Neuronal stem cell (in vitro differentiated cells): Measurements from ENCODE around the gene PKNOX2.

Experiments used
- DNase-seq: peaks from one replicate; pipeline ENCODE4 v3.0.0-alpha.2; 2013; ENCODE audit warnings: low spot score
- H2AFZ ChIP-seq: one replicate; pipeline ENCODE4 v1.6.1; 2013; ENCODE audit warnings: mild to moderate bottlenecking, low read length, inconsistent platforms
- H2AK5ac ChIP-seq: 2 replicates; pipeline ENCODE4 v1.6.1; 2013; ENCODE audit warnings: low read depth, mild to moderate bottlenecking, inconsistent platforms, low read length, moderate library complexity, mixed read lengths
- H2BK120ac ChIP-seq: 2 replicates; pipeline ENCODE4 v1.6.1; 2013; ENCODE audit warnings: low read depth, mild to moderate bottlenecking, inconsistent platforms, low read length, moderate library complexity, mixed read lengths
- H2BK12ac ChIP-seq: one replicate; pipeline ENCODE4 v1.6.1; 2013; ENCODE audit warnings: low read length, inconsistent platforms
- H2BK15ac ChIP-seq: 2 replicates; pipeline ENCODE4 v1.6.1; 2013; ENCODE audit warnings: mild to moderate bottlenecking, low read length, inconsistent platforms, mixed read lengths
- H2BK5ac ChIP-seq: one replicate; pipeline ENCODE4 v1.6.1; 2013; ENCODE audit warnings: inconsistent platforms, mild to moderate bottlenecking, low read length, moderate library complexity
- H3K14ac ChIP-seq: one replicate; pipeline ENCODE4 v1.6.1; 2013; ENCODE audit warnings: low read length, inconsistent platforms
- H3K18ac ChIP-seq: 2 replicates; pipeline ENCODE4 v1.6.1; 2013; ENCODE audit warnings: low read length, inconsistent platforms
- H3K23ac ChIP-seq: 2 replicates; pipeline ENCODE4 v1.6.1; 2013; ENCODE audit warnings: low read depth, mild to moderate bottlenecking, mixed read lengths, low read length, inconsistent platforms; ENCODE audit not compliant: poor library complexity
- H3K27ac ChIP-seq: replicated peaks from 3 replicates; pipeline ENCODE4 v1.5.1; 2013; ENCODE audit warnings: low read length, inconsistent platforms
- H3K27me3 ChIP-seq, 3 experiments: 2 replicates each; pipeline ENCODE4 v1.6.1; 2013; ENCODE audit warnings: low read length in 3 of 3, mild to moderate bottlenecking in 2 of 3, inconsistent platforms in 1 of 3, low read depth in 1 of 3, mixed read lengths in 1 of 3, moderate library complexity in 1 of 3; ENCODE audit not compliant: control insufficient read depth in 3 of 3, insufficient read depth in 3 of 3
- H3K36me3 ChIP-seq, 2 donors: replicated peaks in 1 of 2; 2 replicates each; pipeline ENCODE4 v1.6.1; 2013; ENCODE audit warnings: low read length in 2 of 2; ENCODE audit not compliant: control insufficient read depth in 2 of 2, insufficient read depth in 2 of 2
- H3K4ac ChIP-seq: 2 replicates; pipeline ENCODE4 v1.6.1; 2013; ENCODE audit warnings: inconsistent platforms, mild to moderate bottlenecking, low read length, moderate library complexity
- H3K4me1 ChIP-seq, 2 donors: 1 replicate in 1 of 2; 2 replicates in 1 of 2; pipeline ENCODE4 v1.6.1; 2013; ENCODE audit warnings: low read length in 2 of 2, low read depth in 1 of 2; ENCODE audit not compliant: control insufficient read depth in 2 of 2, insufficient read depth in 1 of 2
- H3K4me2 ChIP-seq: one replicate; pipeline ENCODE4 v1.6.1; 2013; ENCODE audit warnings: mild to moderate bottlenecking, low read length, inconsistent platforms; ENCODE audit not compliant: insufficient read depth, poor library complexity, severe bottlenecking
- H3K4me3 ChIP-seq, 2 donors: 2 replicates each; pipeline ENCODE4 v1.5.1; 2013; ENCODE audit warnings: low read length in 2 of 2, mild to moderate bottlenecking in 2 of 2, inconsistent platforms in 1 of 2, moderate library complexity in 1 of 2
- H3K79me1 ChIP-seq: one replicate; pipeline ENCODE4 v1.6.1; 2013; ENCODE audit warnings: low read depth, mild to moderate bottlenecking, inconsistent platforms, low read length, moderate library complexity
- H3K9ac ChIP-seq: one replicate; pipeline ENCODE4 v1.6.1; 2013; ENCODE audit warnings: mild to moderate bottlenecking, low read depth, low read length, inconsistent platforms; ENCODE audit not compliant: poor library complexity
- H3K9me3 ChIP-seq, 2 donors: replicated peaks in 1 of 2; 2 replicates each; pipeline versions ENCODE3 to v1.6.1; 2013; ENCODE audit warnings: low read length in 2 of 2, mild to moderate bottlenecking in 2 of 2, inconsistent platforms in 1 of 2, low read depth in 1 of 2, mixed read lengths in 1 of 2, moderate library complexity in 1 of 2; ENCODE audit not compliant: control insufficient read depth in 2 of 2, insufficient read depth in 1 of 2
- H4K8ac ChIP-seq: one replicate; pipeline ENCODE4 v1.6.1; 2013; ENCODE audit warnings: low read depth, mild to moderate bottlenecking, inconsistent platforms, low read length, moderate library complexity
- H4K91ac ChIP-seq: one replicate; pipeline ENCODE4 v1.6.1; 2013; ENCODE audit warnings: low read length, low read depth, mild to moderate bottlenecking, inconsistent platforms; ENCODE audit not compliant: poor library complexity
- WGBS, 2 donors: extraction: QIAGEN DNeasy Blood & Tissue Kit; methylation state at CpG; one replicate each; pipeline ENCODE4 v1.1.7; 2013; ENCODE audit warnings: missing lambda C conversion rate in 2 of 2, mixed read lengths in 1 of 2; ENCODE audit not compliant: insufficient read length in 2 of 2, insufficient replicate concordance in 1 of 2; ENCODE audit errors: extremely low coverage in 2 of 2; 5-methylcytosine and 5-hydroxymethylcytosine counted together

Gene PKNOX2

GRCh38 chr11:125367710-125368109 lies 203.2 kb downstream of the PKNOX2 start:
- no CpG with 5 or more reads among the region's 8 CpGs for WGBS, 2 donors
- DNase-seq, result no peak
- no peak overlapping the region for H2AFZ ChIP-seq

GRCh38 chr11:125368757-125369156 lies 204.2 kb downstream of the PKNOX2 start:
- no peak overlapping the region for H2AFZ ChIP-seq
- no peak overlapping the region for H4K8ac ChIP-seq
- no peak overlapping the region for H2BK5ac ChIP-seq
- H3K14ac ChIP-seq, result no peak overlapping the region
- no peak overlapping the region for H4K91ac ChIP-seq
- H3K4me3 ChIP-seq, result no peak overlapping the region
- H3K9ac ChIP-seq, result no peak overlapping the region
- no peak overlapping the region for H2AK5ac ChIP-seq
- H3K36me3 ChIP-seq, result peaks cover 4 to 79% of the 10 kb centered on the region in 2 donors
- peaks cover 0 to 1% of the 10 kb centered on the region in 2 donors for H3K9me3 ChIP-seq
- H2BK15ac ChIP-seq, result no peak overlapping the region
- H3K4ac ChIP-seq, result no peak overlapping the region
- no peak overlapping the region for H3K4me2 ChIP-seq
- H3K27ac ChIP-seq, result no peak overlapping the region
- DNase-seq, result no peak
- WGBS, 2 donors, result no CpG with 5 or more reads among the region's 4 CpGs
- no peak overlapping the region for H3K23ac ChIP-seq
- H3K18ac ChIP-seq, result no peak overlapping the region
- H3K4me1 ChIP-seq, result peaks cover 15 to 22% of the 10 kb centered on the region in 2 donors
- no peaks in the 10 kb centered on the region for H3K79me1 ChIP-seq
- H2BK12ac ChIP-seq, result no peak overlapping the region
- no peak overlapping the region for H2BK120ac ChIP-seq
- peaks cover 0 to 4% (median 0%) of the 10 kb centered on the region in 3 experiments for H3K27me3 ChIP-seq

More at GRCh38 chr11:125367710-125368109, 203.2 kb downstream of the PKNOX2 start:
- no peak overlapping the region for H3K4me2 ChIP-seq
- no peak overlapping the region for H3K4me3 ChIP-seq
- no peak overlapping the region for H2BK120ac ChIP-seq
- H3K18ac ChIP-seq, result no peak overlapping the region
- no peak overlapping the region for H2BK15ac ChIP-seq
- no peak overlapping the region for H3K23ac ChIP-seq
- H3K36me3 ChIP-seq, result peaks cover 4 to 77% of the 10 kb centered on the region in 2 donors
- H3K4me1 ChIP-seq, result peaks cover 15 to 22% of the 10 kb centered on the region in 2 donors
- no peak overlapping the region for H3K14ac ChIP-seq
- H3K27ac ChIP-seq, result no peak overlapping the region
- peaks cover 0 to 1% of the 10 kb centered on the region in 2 donors for H3K9me3 ChIP-seq
- H3K9ac ChIP-seq, result no peak overlapping the region
- H2BK12ac ChIP-seq, result no peak overlapping the region
- H4K8ac ChIP-seq, result no peak overlapping the region
- no peak overlapping the region for H4K91ac ChIP-seq
- H3K27me3 ChIP-seq, result peaks cover 0 to 4% (median 0%) of the 10 kb centered on the region in 3 experiments
- no peak overlapping the region for H3K4ac ChIP-seq
- H2BK5ac ChIP-seq, result no peak overlapping the region
- no peak overlapping the region for H2AK5ac ChIP-seq
- no peaks in the 10 kb centered on the region for H3K79me1 ChIP-seq

- Histone ChIP-seq H3K4me3 (no peak overlapping the region), H3K4ac (no peak overlapping the region), H3K18ac (peak overlapping the region; percentile 6), H3K4me1 (peaks cover 15 to 22% of the 10 kb centered on the region in 2 donors), H4K91ac (no peak overlapping the region), H2BK120ac (no peak overlapping the region), H3K27me3 (peaks cover 0 to 4% (median 0%) of the 10 kb centered on the region in 3 experiments), H3K79me1 (no peaks in the 10 kb centered on the region), H2AFZ (no peak overlapping the region), H2AK5ac (no peak overlapping the region), H3K36me3 (peaks cover 2 to 73% of the 10 kb centered on the region in 2 donors), H2BK15ac (no peak overlapping the region), H3K9ac (no peak overlapping the region), H4K8ac (no peak overlapping the region), H2BK5ac (no peak overlapping the region), H3K9me3 (peaks cover 0 to 1% of the 10 kb centered on the region in 2 donors), H3K27ac (no peak overlapping the region), H2BK12ac (no peak overlapping the region), H3K14ac (no peak overlapping the region), H3K4me2 (no peak overlapping the region), H3K23ac (no peak overlapping the region)
- no CpG with 5 or more reads among the region's 6 CpGs for WGBS, 2 donors
- DNase-seq, result no peak
Observed at GRCh38 chr11:125369808-125370207, 205.3 kb downstream of the PKNOX2 start.

GRCh38 chr11:125370561-125371389 lies 206.2 kb downstream of the PKNOX2 start:
- Histone ChIP-seq H3K27me3 (peaks cover 0 to 4% (median 0%) of the 10 kb centered on the region in 3 experiments), H3K18ac (peak overlapping the region; percentile 88), H3K9me3 (peaks cover 0 to 1% of the 10 kb centered on the region in 2 donors), H3K4me3 (no peak overlapping the region), H3K23ac (no peak overlapping the region), H2BK5ac (no peak overlapping the region), H3K4me2 (peak overlapping the region; percentile 41), H3K27ac (no peak overlapping the region), H4K8ac (no peak overlapping the region), H2AFZ (no peak overlapping the region), H4K91ac (no peak overlapping the region), H3K36me3 (peaks cover 2 to 71% of the 10 kb centered on the region in 2 donors), H3K14ac (no peak overlapping the region), H3K4ac (no peak overlapping the region), H2AK5ac (peak overlapping the region; percentile 16), H2BK120ac (peak overlapping the region; percentile 4), H3K9ac (no peak overlapping the region), H2BK15ac (no peak overlapping the region), H3K79me1 (no peaks in the 10 kb centered on the region), H2BK12ac (no peak overlapping the region), H3K4me1 (peaks cover 15 to 21% of the 10 kb centered on the region in 2 donors)
- WGBS, 2 donors, result no CpG with 5 or more reads among the region's 18 CpGs
- DNase-seq, result no peak
